ENCODE measurements around the gene PSMA7. TPM values are rescaled to one million over a fixed set of nuclear protein-coding genes. Genes with fewer than 3 reads are reported as not detected.

The PSMA7 gene
- total RNA-seq, 1 donor from 2014 or later: 233 TPM

DNA sequence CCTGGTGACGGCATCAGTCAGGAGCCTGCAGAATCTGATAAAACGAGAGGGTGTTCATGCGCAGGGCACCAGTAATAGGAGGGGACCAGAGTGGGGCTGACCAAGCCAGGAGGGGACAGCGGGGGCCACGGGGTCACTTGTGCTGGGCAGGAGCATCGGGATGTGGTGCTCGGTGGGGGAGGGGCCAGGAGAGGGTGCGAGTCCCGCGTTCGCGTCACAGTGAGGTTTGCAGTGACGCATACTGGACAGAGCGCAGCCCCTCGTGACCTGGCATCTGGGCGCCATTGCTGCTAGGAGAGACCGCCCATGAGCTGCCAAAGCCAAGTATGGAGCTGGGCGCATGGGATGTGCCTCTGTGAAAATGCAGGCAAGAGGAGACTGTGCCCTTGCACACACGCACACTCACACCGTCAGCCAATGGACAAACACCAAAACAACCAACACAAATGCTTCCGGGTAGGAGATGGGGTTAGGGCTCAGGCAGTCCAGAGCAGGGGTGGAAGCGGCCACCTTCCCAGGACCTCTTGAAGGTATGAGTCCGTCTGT, 25.8 kb upstream of the PSMA7 start:
- Histone ChIP-seq H3K9me3 (replicated peaks) (no peaks in the 10 kb centered on the region), H3K27me3 (ENCODE audit: low read depth) (no peaks in the 10 kb centered on the region), H3K27ac (replicated peaks) (no peak overlapping the region), H3K4me1 (no peaks in the 10 kb centered on the region), H3K36me3 (peaks cover 64% of the 10 kb centered on the region), H3K4me3 (no peak overlapping the region)
- TF ChIP-seq, protein P1, sequence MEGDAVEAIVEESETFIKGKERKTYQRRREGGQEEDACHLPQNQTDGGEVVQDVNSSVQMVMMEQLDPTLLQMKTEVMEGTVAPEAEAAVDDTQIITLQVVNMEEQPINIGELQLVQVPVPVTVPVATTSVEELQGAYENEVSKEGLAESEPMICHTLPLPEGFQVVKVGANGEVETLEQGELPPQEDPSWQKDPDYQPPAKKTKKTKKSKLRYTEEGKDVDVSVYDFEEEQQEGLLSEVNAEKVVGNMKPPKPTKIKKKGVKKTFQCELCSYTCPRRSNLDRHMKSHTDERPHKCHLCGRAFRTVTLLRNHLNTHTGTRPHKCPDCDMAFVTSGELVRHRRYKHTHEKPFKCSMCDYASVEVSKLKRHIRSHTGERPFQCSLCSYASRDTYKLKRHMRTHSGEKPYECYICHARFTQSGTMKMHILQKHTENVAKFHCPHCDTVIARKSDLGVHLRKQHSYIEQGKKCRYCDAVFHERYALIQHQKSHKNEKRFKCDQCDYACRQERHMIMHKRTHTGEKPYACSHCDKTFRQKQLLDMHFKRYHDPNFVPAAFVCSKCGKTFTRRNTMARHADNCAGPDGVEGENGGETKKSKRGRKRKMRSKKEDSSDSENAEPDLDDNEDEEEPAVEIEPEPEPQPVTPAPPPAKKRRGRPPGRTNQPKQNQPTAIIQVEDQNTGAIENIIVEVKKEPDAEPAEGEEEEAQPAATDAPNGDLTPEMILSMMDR (IDR thresholded peaks at IDR 0.05; ENCODE audit: borderline replicate concordance): no peak
- DNase-seq: no peak
- intact Hi-C loops (cut with micrococcal nuclease): no loop called here

DNA sequence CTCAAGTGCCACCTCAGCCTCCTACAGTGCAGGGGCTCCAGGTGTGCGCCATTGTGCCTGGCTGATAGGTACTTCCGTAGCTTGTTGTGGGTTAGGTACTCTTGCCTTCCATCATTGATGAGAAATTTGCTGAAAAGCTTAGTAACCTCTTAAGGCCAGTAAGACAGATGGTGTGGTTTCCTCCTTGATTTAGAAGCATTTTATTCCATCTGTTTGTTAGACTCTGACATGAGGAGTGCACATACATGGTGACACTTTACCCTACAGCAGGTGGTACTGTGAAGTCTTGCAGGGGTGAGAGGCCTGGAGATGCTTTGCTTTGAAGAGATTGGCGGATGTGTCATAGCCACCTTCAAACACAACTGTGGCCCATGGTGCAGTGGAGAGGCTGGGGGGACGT, 24.9 kb upstream of the PSMA7 start:
- TF ChIP-seq, protein P1 (IDR thresholded peaks at IDR 0.05; ENCODE audit: borderline replicate concordance): no peak
- peaks cover 64% of the 10 kb centered on the region for H3K36me3 ChIP-seq
- no peaks in the 10 kb centered on the region for H3K4me1 ChIP-seq
- DNase-seq: no peak
- no peaks in the 10 kb centered on the region for H3K27me3 ChIP-seq (ENCODE audit: low read depth)
- no peak overlapping the region for H3K4me3 ChIP-seq
- intact Hi-C loops (cut with micrococcal nuclease): no loop called here
- no peak overlapping the region for H3K27ac ChIP-seq (replicated peaks)
- H3K9me3 ChIP-seq (replicated peaks): no peaks in the 10 kb centered on the region

GRCh38 chr20:62167474-62167873, 24.3 kb upstream of the PSMA7 start:
- no peaks in the 10 kb centered on the region for H3K4me1 ChIP-seq
- peaks cover 64% of the 10 kb centered on the region for H3K36me3 ChIP-seq
- no peak for DNase-seq
- intact Hi-C loops (cut with micrococcal nuclease): no loop called here
- no peak overlapping the region for H3K27ac ChIP-seq (replicated peaks)
- TF ChIP-seq, protein P1 (IDR thresholded peaks at IDR 0.05; ENCODE audit: borderline replicate concordance): no peak
- H3K4me3 ChIP-seq: no peak overlapping the region
- no peaks in the 10 kb centered on the region for H3K27me3 ChIP-seq (ENCODE audit: low read depth)
- no peaks in the 10 kb centered on the region for H3K9me3 ChIP-seq (replicated peaks)

GRCh38 chr20:62165762-62166399, 22.7 kb upstream of the PSMA7 start:
- H3K4me3 ChIP-seq: no peak overlapping the region
- H3K27ac ChIP-seq (replicated peaks): no peak overlapping the region
- no peaks in the 10 kb centered on the region for H3K27me3 ChIP-seq (ENCODE audit: low read depth)
- intact Hi-C loops (cut with micrococcal nuclease): no loop called here
- DNase-seq: peak; percentile 52
- no peaks in the 10 kb centered on the region for H3K4me1 ChIP-seq
- H3K36me3 ChIP-seq: peaks cover 80% of the 10 kb centered on the region
- TF ChIP-seq, protein P1 (IDR thresholded peaks at IDR 0.05; ENCODE audit: borderline replicate concordance): no peak
- no peaks in the 10 kb centered on the region for H3K9me3 ChIP-seq (replicated peaks)

DNA sequence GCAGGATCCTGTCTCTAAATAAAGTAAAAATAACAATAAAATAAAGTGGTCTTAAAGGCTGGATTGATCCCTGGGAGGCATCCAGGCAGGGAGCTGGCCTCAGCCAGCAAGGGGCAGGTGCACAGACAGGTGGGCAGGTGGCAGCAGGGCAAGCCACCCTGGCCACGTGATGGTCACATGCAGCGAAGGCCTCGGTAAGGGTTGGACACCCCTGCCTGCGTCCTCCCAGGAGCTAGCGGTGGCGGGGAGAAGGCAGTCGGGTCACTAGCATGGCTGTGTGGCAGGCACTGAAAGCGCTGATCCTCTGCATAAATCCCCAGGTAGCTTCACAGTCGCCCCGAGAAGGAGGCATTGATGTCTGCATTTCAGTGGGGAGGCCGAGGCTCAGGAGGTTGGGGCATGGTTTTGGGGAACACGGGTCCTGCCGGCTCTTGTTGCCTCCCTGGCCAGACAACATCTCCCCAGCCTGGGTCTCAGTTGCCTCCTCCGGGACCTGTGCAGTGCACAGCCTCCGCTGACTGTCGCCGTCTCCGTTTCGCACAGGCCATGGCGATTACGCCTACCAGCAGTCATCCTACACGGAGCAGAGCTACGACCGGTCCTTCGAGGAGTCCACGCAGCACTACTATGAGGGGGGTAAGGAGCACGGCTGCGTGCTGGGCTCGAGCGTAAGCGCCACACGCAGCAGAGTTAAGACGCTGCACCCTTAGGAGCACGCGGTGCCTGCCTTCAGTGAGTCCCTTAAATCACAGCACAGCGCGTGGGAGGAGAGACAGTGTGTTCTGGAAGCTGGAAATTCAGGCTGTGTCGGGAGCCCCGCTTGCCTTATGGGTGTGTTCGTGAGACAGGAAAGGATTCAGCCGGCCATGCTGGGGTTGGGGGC, 21.9 kb upstream of the PSMA7 start:
- no peaks in the 10 kb centered on the region for H3K27me3 ChIP-seq (ENCODE audit: low read depth)
- no peak overlapping the region for H3K4me3 ChIP-seq
- H3K9me3 ChIP-seq (replicated peaks): no peaks in the 10 kb centered on the region
- TF ChIP-seq, protein P1 (IDR thresholded peaks at IDR 0.05; ENCODE audit: borderline replicate concordance): no peak
- no peak for DNase-seq
- intact Hi-C loops (cut with micrococcal nuclease): no loop called here
- H3K36me3 ChIP-seq: peaks cover 87% of the 10 kb centered on the region
- H3K27ac ChIP-seq (replicated peaks): no peak overlapping the region
- no peaks in the 10 kb centered on the region for H3K4me1 ChIP-seq
